ENCODE results near the gene FKBP10.

- TF ChIP-seq CTCF (conservative IDR thresholded peaks at IDR 0.05; ENCODE audit: low read length) = no peak
- no peak for TF ChIP-seq EZH2phosphoT487 (IDR thresholded peaks at IDR 0.05; ENCODE audit: borderline replicate concordance)
These were observed 36.6 kb downstream of the FKBP10 start for GRCh38 chr17:41849251-41849990.
